Measurements from ENCODE around the gene CSNK1G2.

DNA sequence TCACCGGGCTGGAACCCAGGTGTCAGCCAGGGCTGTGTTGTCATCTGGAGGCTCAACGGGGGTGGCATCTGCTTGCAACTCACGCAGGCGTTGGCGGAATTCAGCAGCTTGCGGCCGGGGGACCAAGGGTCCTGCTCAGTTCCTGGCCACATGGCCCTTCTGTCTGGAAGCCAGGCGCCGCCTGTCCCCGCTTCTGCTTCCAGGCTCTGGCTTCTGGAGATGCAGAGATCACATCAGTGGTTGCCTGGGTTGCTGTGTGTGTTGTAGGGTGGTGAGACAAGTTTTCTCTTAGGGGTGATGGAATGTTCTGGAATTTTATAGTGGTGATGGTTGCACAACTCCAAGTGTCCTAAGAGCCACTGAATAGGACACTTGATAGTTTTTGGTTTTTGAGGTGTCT is 30.8 kb upstream of the CSNK1G2 start:
- TF ChIP-seq, protein P1, sequence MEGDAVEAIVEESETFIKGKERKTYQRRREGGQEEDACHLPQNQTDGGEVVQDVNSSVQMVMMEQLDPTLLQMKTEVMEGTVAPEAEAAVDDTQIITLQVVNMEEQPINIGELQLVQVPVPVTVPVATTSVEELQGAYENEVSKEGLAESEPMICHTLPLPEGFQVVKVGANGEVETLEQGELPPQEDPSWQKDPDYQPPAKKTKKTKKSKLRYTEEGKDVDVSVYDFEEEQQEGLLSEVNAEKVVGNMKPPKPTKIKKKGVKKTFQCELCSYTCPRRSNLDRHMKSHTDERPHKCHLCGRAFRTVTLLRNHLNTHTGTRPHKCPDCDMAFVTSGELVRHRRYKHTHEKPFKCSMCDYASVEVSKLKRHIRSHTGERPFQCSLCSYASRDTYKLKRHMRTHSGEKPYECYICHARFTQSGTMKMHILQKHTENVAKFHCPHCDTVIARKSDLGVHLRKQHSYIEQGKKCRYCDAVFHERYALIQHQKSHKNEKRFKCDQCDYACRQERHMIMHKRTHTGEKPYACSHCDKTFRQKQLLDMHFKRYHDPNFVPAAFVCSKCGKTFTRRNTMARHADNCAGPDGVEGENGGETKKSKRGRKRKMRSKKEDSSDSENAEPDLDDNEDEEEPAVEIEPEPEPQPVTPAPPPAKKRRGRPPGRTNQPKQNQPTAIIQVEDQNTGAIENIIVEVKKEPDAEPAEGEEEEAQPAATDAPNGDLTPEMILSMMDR (IDR thresholded peaks at IDR 0.05) = no peak
- TF ChIP-seq POLR2A (IDR thresholded peaks at IDR 0.05) (no peak), POLR2AphosphoS5 (IDR thresholded peaks at IDR 0.05; ENCODE audit: insufficient read depth in 1 of 2, low read depth in 1 of 2) (no peak)

Measured in vagina (tissue), 2 donors.